Cortex of kidney (tissue), 1 donor: ENCODE data around the gene CLIC5.

ENCODE experiments used
- DNase-seq: peaks from one replicate; lab custom pipeline; 2025; lab: John Stamatoyannopoulos, UW

The CLIC5 gene

GRCh38 chr6:45838996-45839395 is 176.7 kb downstream of the CLIC5 start:
- no peak for DNase-seq

- no peak for DNase-seq
These were observed 177.2 kb downstream of the CLIC5 start for GRCh38 chr6:45838451-45838850.

GRCh38 chr6:45837541-45838200 is 178.0 kb downstream of the CLIC5 start:
- DNase-seq: no peak

- DNase-seq: no peak
These were observed 178.7 kb downstream of the CLIC5 start for GRCh38 chr6:45836984-45837383.

DNA sequence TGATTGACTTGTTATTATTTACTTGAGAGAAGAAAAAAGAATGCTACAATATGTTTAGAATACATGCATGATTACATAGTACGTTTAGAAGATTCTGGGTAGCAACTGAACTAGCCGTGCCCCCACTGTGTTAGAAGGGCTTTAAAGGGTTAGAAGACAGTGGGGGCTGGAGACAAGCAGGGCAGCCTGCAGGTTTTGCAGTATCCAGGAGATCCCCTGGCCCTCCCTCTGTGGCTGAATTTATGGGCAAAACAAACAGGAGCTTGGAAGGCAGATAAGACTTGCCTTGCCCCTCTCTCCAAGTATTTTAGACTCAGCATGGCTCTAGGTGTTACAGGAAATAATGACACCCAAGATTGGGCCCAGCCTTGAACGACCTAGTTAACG is 179.2 kb downstream of the CLIC5 start:
- no peak for DNase-seq

GRCh38 chr6:45835721-45836437 is 179.8 kb downstream of the CLIC5 start:
- no peak for DNase-seq

DNA sequence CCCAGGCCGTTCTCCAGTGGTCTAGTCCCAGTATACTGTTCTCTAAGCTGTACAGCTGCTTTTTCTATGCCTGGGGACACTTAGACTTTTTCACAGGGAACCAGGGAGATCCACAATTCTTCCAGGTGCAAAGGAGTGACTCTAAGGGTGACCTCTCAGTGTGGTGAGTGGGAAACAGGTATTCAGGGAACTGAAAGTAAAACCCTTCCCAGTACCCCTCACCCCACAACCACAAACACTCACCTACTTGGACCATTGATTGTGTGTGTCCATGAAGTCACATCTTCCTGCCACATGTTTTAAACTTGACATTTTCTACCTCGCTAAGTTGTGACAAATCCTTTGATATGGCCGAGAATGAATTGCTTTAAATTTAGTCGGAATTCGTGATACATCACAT is 183.6 kb downstream of the CLIC5 start:
- no peak for DNase-seq
